H9 (cell line): Measurements from ENCODE around the gene SFTPB. TPM values are rescaled to one million over a fixed set of nuclear protein-coding genes. Genes with fewer than 3 reads are reported as not detected.
A peak's percentile ranks its signal among the peaks of the same experiment; 100 is the strongest.

ENCODE experiments used
- DNase-seq: peaks from one replicate; pipeline ENCODE4 v3.0.0-alpha.2; 2017
- H2AFZ ChIP-seq: one replicate; pipeline ENCODE4 v1.6.1; 2013; ENCODE audit warnings: mild to moderate bottlenecking, low read length, control low read depth, moderate library complexity
- H2AK5ac ChIP-seq: 2 replicates; pipeline ENCODE4 v1.6.1; 2013; ENCODE audit warnings: low read length, control low read depth, mixed read lengths; ENCODE audit not compliant: insufficient read length
- H2BK120ac ChIP-seq: one replicate; pipeline ENCODE4 v1.6.1; 2013; ENCODE audit warnings: low read depth, mild to moderate bottlenecking, low read length, control low read depth, inconsistent platforms; ENCODE audit not compliant: poor library complexity, severe bottlenecking
- H2BK12ac ChIP-seq: 2 replicates; pipeline ENCODE4 v1.6.1; 2013; ENCODE audit warnings: low read length, control low read depth, mixed read lengths, low read depth; ENCODE audit not compliant: insufficient read length
- H2BK15ac ChIP-seq: 2 replicates; pipeline ENCODE4 v1.6.1; 2013; ENCODE audit warnings: low read depth, low read length, control low read depth
- H2BK20ac ChIP-seq: one replicate; pipeline ENCODE4 v1.6.1; 2013; ENCODE audit warnings: low read depth, mild to moderate bottlenecking, low read length, control low read depth, inconsistent platforms; ENCODE audit not compliant: poor library complexity, severe bottlenecking
- H2BK5ac ChIP-seq: 2 replicates; pipeline ENCODE4 v1.6.1; 2013; ENCODE audit warnings: low read length, control low read depth, mixed read lengths; ENCODE audit not compliant: insufficient read length
- H3K14ac ChIP-seq: 2 replicates; pipeline ENCODE4 v1.6.1; 2013; ENCODE audit warnings: low read length, control low read depth; ENCODE audit not compliant: insufficient read depth
- H3K18ac ChIP-seq: 2 replicates; pipeline ENCODE4 v1.6.1; 2013; ENCODE audit warnings: low read depth, mild to moderate bottlenecking, mixed read lengths, low read length, control low read depth; ENCODE audit not compliant: insufficient read length
- H3K23ac ChIP-seq: 2 replicates; pipeline ENCODE4 v1.6.1; 2013; ENCODE audit warnings: low read length, control low read depth, mixed read lengths, low read depth; ENCODE audit not compliant: insufficient read length
- H3K23me2 ChIP-seq: 2 replicates; pipeline ENCODE4 v1.6.1; 2013; ENCODE audit warnings: low read depth, mild to moderate bottlenecking, mixed read lengths, low read length, control low read depth; ENCODE audit not compliant: insufficient read length, poor library complexity, severe bottlenecking
- H3K27ac ChIP-seq: 2 replicates; pipeline ENCODE4 v1.5.1; 2013; ENCODE audit warnings: low read length, control low read depth, mixed read lengths, low read depth; ENCODE audit not compliant: insufficient read length
- H3K27me3 ChIP-seq: 2 replicates; pipeline ENCODE4 v1.6.1; 2013; ENCODE audit warnings: low read length, control low read depth, inconsistent platforms; ENCODE audit not compliant: insufficient read depth
- H3K4ac ChIP-seq: 2 replicates; pipeline ENCODE4 v1.6.1; 2013; ENCODE audit warnings: low read depth, mild to moderate bottlenecking, control low read depth, inconsistent platforms, low read length, moderate library complexity
- H3K4me1 ChIP-seq: 2 replicates; pipeline ENCODE4 v1.6.1; 2013; ENCODE audit warnings: low read length, control low read depth, inconsistent platforms; ENCODE audit not compliant: insufficient read depth
- H3K4me2 ChIP-seq: 2 replicates; pipeline ENCODE4 v1.6.1; 2013; ENCODE audit warnings: low read length, control low read depth, mixed read lengths; ENCODE audit not compliant: insufficient read length, insufficient read depth
- H3K56ac ChIP-seq: 2 replicates; pipeline ENCODE4 v1.6.1; 2013; ENCODE audit warnings: low read depth, mild to moderate bottlenecking, mixed read lengths, low read length, control low read depth; ENCODE audit not compliant: insufficient read length
- H3K79me1 ChIP-seq: 2 replicates; pipeline ENCODE4 v1.6.1; 2013; ENCODE audit warnings: low read depth, mild to moderate bottlenecking, moderate library complexity, low read length, control low read depth, inconsistent platforms; ENCODE audit not compliant: insufficient read depth, poor library complexity, severe bottlenecking
- H3K79me2 ChIP-seq: 2 replicates; pipeline ENCODE4 v1.6.1; 2013; ENCODE audit warnings: low read length, control low read depth, inconsistent platforms; ENCODE audit not compliant: insufficient read depth
- H3K9ac ChIP-seq: 2 replicates; pipeline ENCODE4 v1.6.1; 2013; ENCODE audit warnings: low read length, control low read depth, mixed read lengths; ENCODE audit not compliant: insufficient read length; ENCODE audit errors: extremely low read depth
- H3K9me3 ChIP-seq: one replicate; pipeline ENCODE4 v1.6.1; 2013; ENCODE audit warnings: low read depth, low read length, inconsistent platforms; ENCODE audit not compliant: control insufficient read depth
- H3T11ph ChIP-seq: one replicate; pipeline ENCODE4 v1.6.1; 2013; ENCODE audit warnings: mild to moderate bottlenecking, low read length, control low read depth, inconsistent platforms
- H4K20me1 ChIP-seq: one replicate; pipeline ENCODE4 v1.6.1; 2013; ENCODE audit not compliant: control insufficient read depth, insufficient read length, insufficient read depth
- H4K5ac ChIP-seq: 2 replicates; pipeline ENCODE4 v1.6.1; 2013; ENCODE audit warnings: low read depth, mild to moderate bottlenecking, mixed read lengths, low read length, control low read depth; ENCODE audit not compliant: insufficient read length
- H4K8ac ChIP-seq: replicated peaks from 2 replicates; pipeline ENCODE4 v1.6.1; 2013; ENCODE audit warnings: low read length, control low read depth, mixed read lengths, low read depth; ENCODE audit not compliant: insufficient read length
- H4K91ac ChIP-seq: 2 replicates; pipeline ENCODE4 v1.6.1; 2013; ENCODE audit warnings: low read depth, mild to moderate bottlenecking, moderate library complexity, mixed read lengths, low read length, control low read depth; ENCODE audit not compliant: insufficient read length
- H3K27ac Mint-ChIP-seq, 3 experiments: 2 replicates in 2 of 3; 3 replicates in 1 of 3; pipeline ENCODE4 v1.8.0; 2020 to 2021; ENCODE audit warnings: mixed read lengths in 3 of 3, mild to moderate bottlenecking in 1 of 3, moderate library complexity in 1 of 3
- H3K27me3 Mint-ChIP-seq: 2 replicates; pipeline ENCODE4 v1.8.0; 2021; ENCODE audit warnings: low read depth, mild to moderate bottlenecking, moderate library complexity, mixed read lengths
- H3K36me3 Mint-ChIP-seq, 3 experiments: 2 replicates in 2 of 3; 3 replicates in 1 of 3; pipeline ENCODE4 v1.8.0; 2020 to 2021; ENCODE audit warnings: low read depth in 3 of 3, mixed read lengths in 3 of 3; ENCODE audit not compliant: insufficient read depth in 1 of 3
- H3K4me1 Mint-ChIP-seq, 2 experiments: 2 replicates each; pipeline ENCODE4 v1.8.0; 2020; ENCODE audit warnings: mixed read lengths in 2 of 2
- H3K4me3 Mint-ChIP-seq, 2 experiments: 2 replicates in 1 of 2; 3 replicates in 1 of 2; pipeline ENCODE4 v1.8.0; 2020 to 2021; ENCODE audit warnings: mild to moderate bottlenecking in 2 of 2, mixed read lengths in 2 of 2, moderate library complexity in 1 of 2
- H3K9me3 Mint-ChIP-seq, 2 experiments: 2 replicates in 1 of 2; 3 replicates in 1 of 2; pipeline ENCODE4 v1.8.0; 2020; ENCODE audit warnings: mild to moderate bottlenecking in 2 of 2, mixed read lengths in 2 of 2, moderate library complexity in 1 of 2
- WGBS: extraction: QIAGEN DNeasy Blood & Tissue Kit; methylation state at CpG from one replicate; pipeline ENCODE4 v1.1.7; 2013; ENCODE audit warnings: missing lambda C conversion rate, low lambda C conversion rate, mixed read lengths; ENCODE audit not compliant: insufficient read length; ENCODE audit errors: extremely low coverage; 5-methylcytosine and 5-hydroxymethylcytosine counted together
- total RNA-seq: library from RNA; stranded (reverse); gene quantifications from 2 replicates; pipeline ENCODE4 v1.2.1, GENCODE V29; 2021
- TF ChIP-seq, protein P1 (sequence below): fragments of 200-600 bp; sonication (generic); conservative IDR thresholded peaks from 3 replicates; pipeline ENCODE4 v1.8.0; 2021; ENCODE audit warnings: antibody characterized with exemption, mild to moderate bottlenecking

The SFTPB gene
- total RNA-seq, 1 experiment from 2014 or later, result not detected

DNA sequence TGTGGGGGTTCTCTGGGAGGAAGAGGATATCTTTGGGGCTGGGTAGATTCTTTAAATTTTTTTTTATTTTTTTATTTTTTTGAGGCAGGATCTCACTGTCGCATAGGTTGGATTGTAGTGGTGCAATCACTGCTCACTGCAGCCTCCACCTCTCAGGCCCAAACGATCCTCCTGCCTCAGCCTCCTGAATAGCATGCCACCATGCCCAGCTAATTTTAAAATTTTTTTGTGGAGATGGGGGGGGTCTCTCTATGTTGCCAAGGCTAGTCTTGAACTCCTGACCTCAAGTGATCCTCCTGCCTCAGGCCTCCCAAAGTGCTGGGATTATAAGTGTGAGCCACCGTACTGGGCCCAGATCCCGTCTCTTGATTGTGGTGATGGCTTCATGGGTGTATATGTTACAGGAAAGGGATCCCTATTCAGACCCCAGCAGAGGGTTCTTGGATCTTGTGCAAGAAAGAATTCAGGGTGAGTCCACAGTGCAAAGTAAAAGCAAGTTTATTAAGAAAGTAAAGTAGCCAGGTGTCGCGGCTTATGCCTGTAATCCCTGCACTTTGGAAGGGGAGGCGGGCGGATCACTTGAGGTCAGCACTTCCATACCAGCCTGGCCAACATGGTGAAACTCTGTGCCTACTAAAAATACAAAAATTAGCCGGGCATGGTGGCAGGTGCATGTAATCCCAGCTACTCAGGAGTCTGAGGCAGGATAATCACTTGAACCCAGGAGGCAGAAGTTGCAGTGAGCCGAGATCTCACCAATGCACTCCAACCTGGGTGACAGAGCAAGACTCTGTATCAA lies 54.1 kb downstream of the SFTPB start:
- Histone ChIP-seq H2AK5ac (no peak overlapping the region), H2BK15ac (no peak overlapping the region), H4K20me1 (no peaks in the 10 kb centered on the region), H3K9me3 (no peaks in the 10 kb centered on the region), H3K56ac (no peak overlapping the region), H3K4ac (no peak overlapping the region), H4K8ac (no peak overlapping the region), H3K79me1 (peaks cover 10% of the 10 kb centered on the region), H4K5ac (no peak overlapping the region), H2AFZ (no peak overlapping the region), H3T11ph (no peak overlapping the region), H3K27me3 (no peaks in the 10 kb centered on the region), H3K27ac (no peak overlapping the region), H2BK120ac (no peak overlapping the region), H3K23ac (no peak overlapping the region), H3K14ac (no peak overlapping the region), H3K9ac (no peak overlapping the region), H3K79me2 (peaks cover 16% of the 10 kb centered on the region), H2BK20ac (no peak overlapping the region), H3K18ac (no peak overlapping the region), H2BK5ac (no peak overlapping the region), H3K23me2 (peaks cover 5% of the 10 kb centered on the region), H3K4me2 (no peak overlapping the region), H4K91ac (no peak overlapping the region), H3K4me1 (no peaks in the 10 kb centered on the region; the same call in 1 of the 2 replicates), H2BK12ac (no peak overlapping the region)
- no peaks in the 10 kb centered on the region for H3K27me3 Mint-ChIP-seq
- peaks cover 9 to 16% of the 10 kb centered on the region in 2 experiments; a peak in 3 of 4 replicates for H3K4me1 Mint-ChIP-seq
- H3K9me3 Mint-ChIP-seq, result no peaks in the 10 kb centered on the region; a peak in 1 of 5 replicates
- WGBS, result no CpG with 5 or more reads among the region's 10 CpGs
- no peak for DNase-seq
- peaks cover 9 to 28% (median 16%) of the 10 kb centered on the region in 3 experiments; a peak in 6 of 7 replicates for H3K36me3 Mint-ChIP-seq
- TF ChIP-seq, protein P1, sequence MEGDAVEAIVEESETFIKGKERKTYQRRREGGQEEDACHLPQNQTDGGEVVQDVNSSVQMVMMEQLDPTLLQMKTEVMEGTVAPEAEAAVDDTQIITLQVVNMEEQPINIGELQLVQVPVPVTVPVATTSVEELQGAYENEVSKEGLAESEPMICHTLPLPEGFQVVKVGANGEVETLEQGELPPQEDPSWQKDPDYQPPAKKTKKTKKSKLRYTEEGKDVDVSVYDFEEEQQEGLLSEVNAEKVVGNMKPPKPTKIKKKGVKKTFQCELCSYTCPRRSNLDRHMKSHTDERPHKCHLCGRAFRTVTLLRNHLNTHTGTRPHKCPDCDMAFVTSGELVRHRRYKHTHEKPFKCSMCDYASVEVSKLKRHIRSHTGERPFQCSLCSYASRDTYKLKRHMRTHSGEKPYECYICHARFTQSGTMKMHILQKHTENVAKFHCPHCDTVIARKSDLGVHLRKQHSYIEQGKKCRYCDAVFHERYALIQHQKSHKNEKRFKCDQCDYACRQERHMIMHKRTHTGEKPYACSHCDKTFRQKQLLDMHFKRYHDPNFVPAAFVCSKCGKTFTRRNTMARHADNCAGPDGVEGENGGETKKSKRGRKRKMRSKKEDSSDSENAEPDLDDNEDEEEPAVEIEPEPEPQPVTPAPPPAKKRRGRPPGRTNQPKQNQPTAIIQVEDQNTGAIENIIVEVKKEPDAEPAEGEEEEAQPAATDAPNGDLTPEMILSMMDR, result no peak
- H3K4me3 Mint-ChIP-seq, result peak overlapping the region in 1 of 2 experiments; percentile 59; a peak in 2 of 5 replicates
- no peak overlapping the region for H3K27ac Mint-ChIP-seq
